Amygdala (tissue), 56 donors: ENCODE measurements around the gene MAGI2.
"Not testable (repeated sequence)": the region's sequence is repeated elsewhere in the genome, so short reads cannot be mapped to it uniquely, and the experiment has no call there.

Source experiments
- DNase-seq, 56 donors: peaks; one replicate each; lab custom pipeline; 2025; lab: John Stamatoyannopoulos, UW

Gene MAGI2

GRCh38 chr7:78296046-78296597, 1157.3 kb downstream of the MAGI2 start:
- DNase-seq, result no peak

GRCh38 chr7:78289471-78289870, 1164.0 kb downstream of the MAGI2 start:
- DNase-seq, result not testable (repeated sequence)

DNA sequence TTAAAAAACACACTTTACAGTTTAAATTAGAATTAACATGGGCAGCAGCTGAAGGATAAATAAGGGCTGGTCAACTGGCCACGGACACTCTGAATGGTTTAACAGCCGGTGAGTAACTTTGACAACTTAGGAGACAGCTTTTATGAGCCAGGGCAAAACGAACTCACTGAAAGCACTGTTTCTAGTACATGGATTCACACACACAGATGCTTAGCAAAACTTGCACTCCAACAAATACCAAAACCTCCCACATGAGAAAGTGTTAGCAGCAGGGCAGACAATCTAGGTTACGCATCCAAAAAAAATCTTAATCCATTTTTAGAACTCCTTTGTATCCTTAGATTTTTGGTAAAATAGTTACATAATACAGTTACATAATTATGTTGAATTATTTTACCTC, 1168.5 kb downstream of the MAGI2 start:
- DNase-seq, result peak in 9 of 56 donors; percentile 0 to 20 (median 4)

DNA sequence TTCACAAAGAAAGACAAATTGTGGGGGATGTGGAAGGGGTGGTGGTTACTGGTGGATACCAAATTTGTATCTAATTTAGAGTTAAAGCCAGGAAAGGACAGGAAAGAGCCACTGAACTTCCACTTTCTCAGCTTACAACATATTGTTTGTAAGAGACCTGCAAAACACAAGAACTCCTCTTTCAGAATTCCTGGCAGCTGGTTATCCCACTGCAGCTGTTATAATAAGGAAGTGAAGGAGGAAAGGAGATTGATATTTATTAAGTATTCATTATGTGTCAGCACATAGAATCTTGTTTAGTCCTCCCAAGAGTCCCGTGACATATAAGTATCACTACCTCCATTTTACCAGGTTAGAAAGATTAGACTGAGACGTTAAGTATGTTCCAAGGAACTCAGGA, 1173.2 kb downstream of the MAGI2 start:
- DNase-seq, result no peak

GRCh38 chr7:78279457-78279856, 1174.0 kb downstream of the MAGI2 start:
- no peak for DNase-seq

GRCh38 chr7:78279032-78279431, 1174.4 kb downstream of the MAGI2 start:
- no peak for DNase-seq

- DNase-seq, result no peak
Observed at GRCh38 chr7:78267141-78267540, 1186.3 kb downstream of the MAGI2 start.

DNA sequence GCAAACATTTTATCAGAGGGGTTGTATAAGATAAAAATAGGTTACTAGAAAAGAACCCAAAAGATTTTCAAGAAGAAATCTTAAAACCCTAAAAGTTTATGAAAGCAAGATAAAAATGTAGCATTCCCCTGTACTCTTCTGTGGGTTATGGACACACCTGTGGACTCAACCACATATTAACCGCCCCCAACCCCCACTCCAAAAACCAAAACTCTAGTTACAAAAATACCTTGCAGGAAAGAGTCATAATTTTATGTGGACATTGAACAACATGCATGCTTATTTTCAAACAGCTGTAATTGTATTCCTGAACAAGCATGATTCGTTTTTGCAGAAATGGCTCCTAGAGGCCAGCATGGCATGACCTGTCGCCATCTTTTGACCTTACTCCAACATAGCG, 1188.0 kb downstream of the MAGI2 start:
- DNase-seq, result no peak

DNA sequence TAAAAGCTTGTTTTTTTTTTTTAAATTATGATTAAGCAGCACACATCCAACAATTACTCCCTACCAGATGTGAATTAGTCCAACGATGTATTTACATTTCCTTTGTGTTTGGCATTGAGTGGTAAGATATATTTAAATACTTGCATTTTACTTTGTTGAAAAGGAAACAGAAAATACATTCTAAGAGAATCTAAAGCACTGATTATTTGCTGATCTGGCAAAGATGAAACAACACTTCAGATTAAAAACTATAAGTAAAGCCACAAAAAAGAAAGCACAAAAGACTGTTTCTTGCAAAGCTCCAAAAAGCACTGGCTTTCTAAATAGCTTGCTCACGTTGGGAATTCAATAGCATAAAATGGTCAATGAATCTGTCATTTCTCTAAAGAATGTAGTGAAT, 1188.4 kb downstream of the MAGI2 start:
- DNase-seq, result no peak

DNA sequence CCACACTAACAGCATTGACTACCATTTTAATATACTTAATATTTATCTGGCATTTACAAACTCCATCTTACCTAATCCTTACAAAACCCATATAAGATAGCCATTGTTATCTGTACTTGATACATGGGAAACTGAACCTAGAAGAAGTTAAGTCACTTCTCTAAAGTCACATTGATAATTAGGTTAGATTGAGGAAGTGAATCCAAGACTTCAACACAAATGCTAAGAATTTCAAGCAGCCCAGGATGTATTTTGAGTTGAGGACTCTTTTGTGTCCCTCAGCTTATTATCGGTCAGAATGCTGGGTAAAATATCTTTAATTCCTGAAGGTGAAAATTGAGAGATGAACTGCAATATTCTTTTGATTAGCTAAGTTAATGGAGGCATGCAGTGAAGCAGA, 1189.4 kb downstream of the MAGI2 start:
- no peak for DNase-seq

GRCh38 chr7:78261739-78262138, 1191.7 kb downstream of the MAGI2 start:
- no peak for DNase-seq

DNA sequence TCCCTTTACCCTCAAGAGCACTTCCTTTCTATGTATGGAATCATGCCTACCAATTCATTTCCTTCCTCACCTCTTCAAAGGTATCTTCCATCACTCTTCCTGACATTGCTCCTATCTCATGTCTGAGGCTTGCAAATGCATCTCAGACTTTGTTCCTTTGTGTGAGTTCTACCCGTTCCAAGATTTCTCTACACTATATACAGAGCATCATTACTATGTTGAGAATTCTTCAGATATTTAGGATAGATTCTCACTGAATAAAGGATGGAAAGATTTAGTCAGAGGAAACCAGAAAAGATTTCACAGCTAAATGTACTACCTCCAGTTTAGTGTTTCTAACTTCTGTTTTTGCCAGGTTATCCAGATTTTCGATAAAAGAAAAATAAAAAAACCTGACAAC, 1192.2 kb downstream of the MAGI2 start:
- no peak for DNase-seq

DNA sequence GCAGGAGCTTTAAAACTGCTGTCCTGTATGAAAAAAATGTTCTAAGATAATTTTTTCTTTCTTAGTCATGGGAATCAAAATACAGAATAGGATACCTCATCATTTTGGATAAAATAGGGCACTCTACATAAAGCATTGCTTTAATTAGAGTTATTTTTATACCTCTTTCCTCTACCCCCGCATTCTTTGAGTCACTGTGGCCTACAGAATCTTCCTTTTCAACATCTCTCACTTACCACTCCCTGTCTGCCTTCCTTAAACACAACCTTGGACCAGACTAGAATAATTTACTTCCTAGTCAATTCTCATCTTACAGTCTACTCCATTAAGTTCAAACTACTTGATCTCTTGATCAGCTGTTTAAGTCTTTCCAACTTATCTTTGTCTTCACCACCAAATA, 1192.6 kb downstream of the MAGI2 start:
- DNase-seq, result no peak

DNA sequence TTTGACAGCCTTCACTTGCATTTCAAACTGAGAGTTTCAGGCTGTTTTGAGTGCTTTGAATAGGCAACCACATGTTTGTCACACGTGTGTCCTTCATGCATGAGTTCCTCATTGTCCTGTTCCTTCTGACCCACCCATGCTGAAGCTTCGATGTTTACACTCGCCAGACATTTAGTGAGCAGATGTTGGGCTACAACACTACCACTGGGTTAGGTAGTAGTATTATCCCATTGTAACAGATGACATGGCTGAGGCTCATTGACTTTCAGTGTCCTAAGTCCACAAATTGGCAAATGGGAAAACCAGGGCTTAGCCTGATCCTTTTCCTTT, 1198.8 kb downstream of the MAGI2 start:
- DNase-seq, result no peak

DNA sequence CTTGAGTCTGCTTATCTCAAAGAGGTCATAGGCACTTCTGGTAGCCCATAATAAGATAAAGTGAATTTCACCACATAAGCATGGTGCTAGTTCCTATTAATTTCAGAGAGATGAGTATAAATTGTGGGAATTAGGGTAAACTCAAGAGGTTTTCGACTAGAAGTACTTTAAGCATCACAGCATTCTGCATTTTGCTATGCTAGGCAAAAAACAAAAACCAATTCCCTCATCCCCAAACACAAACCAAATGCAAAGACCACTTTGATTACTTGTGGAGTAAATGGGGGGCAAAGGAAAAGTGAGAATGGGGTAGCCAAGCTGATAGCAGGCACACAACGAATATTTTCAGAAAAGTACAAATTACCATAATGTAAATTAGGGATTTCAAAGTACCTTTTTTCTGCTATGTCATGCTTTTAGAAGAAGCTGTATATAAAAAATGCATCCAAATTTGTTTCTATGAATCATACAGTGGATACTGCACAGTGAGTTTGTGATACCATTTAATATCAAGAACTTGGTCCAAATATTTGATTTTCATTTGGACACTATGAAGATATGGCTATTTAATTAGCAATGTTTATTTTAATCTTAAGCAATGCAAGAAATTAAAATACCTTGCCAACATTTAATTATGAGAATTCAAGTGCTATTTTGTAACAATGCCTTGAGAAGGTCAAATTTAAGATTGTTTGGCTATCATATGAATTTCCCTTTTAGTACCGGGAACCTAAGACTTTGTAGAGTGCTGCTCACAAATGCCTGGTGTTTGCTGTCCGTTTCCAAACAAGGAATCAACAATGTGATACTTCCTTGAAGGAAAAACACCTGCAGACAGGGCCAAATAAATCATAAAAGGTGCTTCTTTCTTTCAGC, 1199.4 kb downstream of the MAGI2 start:
- DNase-seq, result no peak

DNA sequence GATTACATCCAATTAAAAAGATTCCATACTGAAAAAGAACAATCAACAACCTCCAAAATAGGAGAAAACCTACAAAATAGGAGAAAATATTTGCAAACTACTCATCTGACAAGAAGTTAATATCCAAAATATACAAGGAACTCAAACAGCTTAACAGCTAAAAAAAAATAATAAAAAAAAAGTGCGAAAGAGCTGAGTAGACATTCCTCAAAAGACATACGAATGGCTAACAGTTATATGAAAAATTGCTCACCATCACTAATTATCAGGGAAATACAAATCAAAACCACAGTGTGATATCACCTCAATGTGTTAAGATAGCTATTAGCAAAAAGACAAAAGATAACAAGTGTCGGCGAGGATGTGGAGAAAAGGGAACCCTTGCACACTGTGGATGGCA, 1204.6 kb downstream of the MAGI2 start:
- DNase-seq, result no peak

DNA sequence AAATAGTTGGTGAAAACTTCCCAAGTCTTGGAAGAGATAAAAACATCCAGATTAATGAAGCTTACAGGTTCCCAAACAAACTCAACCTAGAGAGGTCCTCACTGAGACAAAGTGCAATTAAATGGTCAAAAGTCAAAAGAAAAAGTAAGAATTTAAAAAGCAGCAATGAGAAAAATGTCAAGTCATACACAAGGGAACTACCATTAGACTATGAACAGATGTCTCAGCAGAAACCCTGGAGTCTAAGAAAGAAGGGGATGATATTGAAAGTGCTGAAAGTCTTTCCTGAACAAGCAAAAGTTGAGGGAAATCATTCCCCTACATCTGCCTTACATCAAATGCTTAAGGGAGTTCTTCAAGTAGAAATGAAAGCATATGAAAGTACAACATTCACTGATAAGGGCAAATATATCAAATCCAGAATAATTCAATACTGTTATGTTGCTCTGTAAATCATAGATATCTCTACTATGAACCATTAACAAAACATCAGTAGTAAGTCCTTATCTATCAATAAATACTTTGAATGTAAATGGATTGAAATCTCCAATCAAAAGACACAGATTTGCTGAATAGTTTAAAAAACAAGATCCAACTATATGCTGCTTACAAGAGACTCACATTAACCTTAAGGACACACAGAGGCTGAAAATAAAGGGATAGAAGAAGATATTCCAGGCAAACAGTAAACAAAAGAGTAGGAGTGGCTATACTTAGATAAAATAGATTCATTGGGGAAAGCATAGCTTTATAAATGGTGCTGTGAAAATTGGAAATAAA, 1205.4 kb downstream of the MAGI2 start:
- DNase-seq, result no peak

GRCh38 chr7:78240179-78240578, 1213.3 kb downstream of the MAGI2 start:
- not testable (repeated sequence) for DNase-seq

GRCh38 chr7:78234634-78235033, 1218.8 kb downstream of the MAGI2 start:
- no peak for DNase-seq

- DNase-seq, result no peak
Observed at GRCh38 chr7:78232806-78233205, 1220.7 kb downstream of the MAGI2 start.

GRCh38 chr7:78226059-78226719, 1227.3 kb downstream of the MAGI2 start:
- DNase-seq, result peak in 17 of 56 donors; percentile 1 to 49 (median 6)
